Measurements from ENCODE around the gene PHF24. TPM values are rescaled to one million over a fixed set of nuclear protein-coding genes. Genes with fewer than 3 reads are reported as not detected.

PHF24 gene
- total RNA-seq, 1 donor from 2014 or later = 0.06 TPM

DNA sequence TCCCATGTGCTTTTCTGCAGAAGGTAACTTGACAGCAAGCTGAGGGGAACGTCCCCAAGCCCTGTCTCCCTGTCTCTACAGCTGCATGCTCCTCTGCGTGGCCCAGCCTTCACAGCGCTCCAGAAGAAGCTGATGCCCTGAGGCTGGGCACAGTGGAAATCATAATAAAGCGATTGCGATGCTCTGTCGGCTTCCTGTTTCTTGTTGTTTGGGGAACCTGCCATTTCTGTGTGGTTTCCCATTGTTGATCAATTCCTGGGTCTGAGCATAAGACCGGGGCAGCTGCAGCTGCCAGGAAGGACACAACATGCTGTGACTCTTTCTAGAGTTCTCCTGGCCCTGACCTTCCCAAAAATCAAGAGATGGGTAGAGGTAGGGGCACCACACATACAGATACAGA, 24.3 kb downstream of the PHF24 start:
- DNase-seq (ENCODE audit: extremely low read depth, low read depth, low spot score) = no peak

DNA sequence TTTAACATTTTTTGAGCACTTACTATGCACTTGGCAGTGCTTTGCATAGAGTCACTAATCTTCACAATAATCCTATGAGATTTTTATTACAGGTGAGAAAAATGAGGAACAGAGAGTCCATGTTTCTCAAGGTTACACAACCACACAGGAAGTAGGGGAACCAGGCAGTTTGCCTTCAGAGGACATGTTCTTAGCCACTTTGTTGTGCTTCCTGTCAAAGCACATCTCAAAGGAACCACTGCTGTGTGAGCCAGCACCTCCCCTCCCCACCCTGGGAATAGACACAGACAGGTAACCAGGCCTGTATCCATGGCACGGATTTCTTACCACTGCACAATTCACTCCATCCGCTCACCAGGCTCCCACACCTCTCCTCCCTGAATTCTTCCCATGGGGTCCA, 25.1 kb downstream of the PHF24 start:
- no peak for DNase-seq (ENCODE audit: extremely low read depth, low read depth, low spot score)

DNA sequence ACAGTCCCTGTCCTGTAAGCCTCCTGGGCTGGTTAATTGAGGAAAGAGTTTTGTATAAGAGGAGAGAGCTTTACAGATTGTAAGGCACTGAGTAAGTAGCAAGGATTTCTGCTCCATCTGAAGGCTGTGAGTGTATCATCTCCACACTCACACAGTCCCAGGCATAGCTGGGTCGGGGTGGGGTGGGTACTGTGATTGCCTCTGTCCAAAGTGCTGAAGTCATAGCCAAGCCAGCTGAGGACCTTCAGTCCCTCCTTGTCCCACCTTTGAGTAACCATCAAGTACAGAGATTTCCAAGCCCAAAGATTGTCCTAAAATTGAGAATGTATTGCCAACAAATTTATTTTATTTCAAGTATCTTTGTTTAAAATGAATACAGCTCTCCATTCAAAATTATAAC, 26.0 kb downstream of the PHF24 start:
- no peak for DNase-seq (ENCODE audit: extremely low read depth, low read depth, low spot score)

DNA sequence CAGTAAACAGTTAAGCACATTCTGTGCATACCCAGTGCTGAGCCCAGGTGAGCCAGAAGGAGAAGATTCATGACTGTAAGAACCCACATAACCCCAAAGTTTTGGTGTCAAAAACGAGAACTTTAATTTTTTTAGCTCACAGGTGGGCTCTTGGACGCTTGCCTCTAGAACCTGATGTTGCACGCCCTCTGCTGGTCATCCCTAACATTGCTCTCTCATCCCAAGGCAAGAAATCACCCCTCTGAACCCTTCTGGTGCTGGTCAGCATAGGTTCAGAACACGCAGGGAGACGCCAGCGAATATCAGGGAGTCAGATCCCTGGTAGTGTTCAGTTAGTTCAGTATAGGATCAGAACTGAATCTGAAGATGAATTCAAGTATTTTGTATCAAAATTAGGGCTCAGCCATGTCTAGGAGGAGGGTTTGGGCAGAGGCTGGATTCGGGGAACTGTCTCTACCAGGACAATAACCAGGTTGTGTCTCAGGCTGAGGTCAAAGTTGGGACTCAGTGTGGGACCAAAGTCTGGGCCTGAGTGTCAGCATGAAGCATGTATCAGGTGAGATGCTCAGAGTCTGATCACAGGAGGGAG, 27.3 kb downstream of the PHF24 start:
- no peak for DNase-seq (ENCODE audit: extremely low read depth, low read depth, low spot score)

DNA sequence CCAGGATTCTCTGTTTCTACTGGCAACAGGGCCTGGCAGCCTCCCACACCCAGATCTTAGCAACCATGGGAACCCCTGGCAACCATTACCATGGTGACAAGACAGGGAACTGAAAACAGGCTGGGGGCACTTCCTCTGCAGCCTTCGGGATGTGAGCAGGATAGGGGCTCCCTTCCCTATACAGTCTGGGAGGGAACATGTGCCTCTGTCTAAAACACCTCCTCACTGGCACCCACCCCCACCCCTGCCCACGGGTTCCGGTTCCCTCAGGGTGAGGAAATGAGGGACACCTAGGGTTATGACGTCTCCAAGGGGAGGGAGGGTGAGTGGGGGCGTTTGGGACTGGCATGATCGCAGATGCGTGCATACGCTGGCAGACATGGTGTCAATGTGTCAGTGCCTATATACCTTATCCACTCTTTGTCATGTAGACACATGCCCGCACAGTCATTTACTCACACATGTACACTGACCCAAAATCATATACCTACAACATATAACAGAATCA, 28.5 kb downstream of the PHF24 start:
- no peak for DNase-seq (ENCODE audit: extremely low read depth, low read depth, low spot score)

DNA sequence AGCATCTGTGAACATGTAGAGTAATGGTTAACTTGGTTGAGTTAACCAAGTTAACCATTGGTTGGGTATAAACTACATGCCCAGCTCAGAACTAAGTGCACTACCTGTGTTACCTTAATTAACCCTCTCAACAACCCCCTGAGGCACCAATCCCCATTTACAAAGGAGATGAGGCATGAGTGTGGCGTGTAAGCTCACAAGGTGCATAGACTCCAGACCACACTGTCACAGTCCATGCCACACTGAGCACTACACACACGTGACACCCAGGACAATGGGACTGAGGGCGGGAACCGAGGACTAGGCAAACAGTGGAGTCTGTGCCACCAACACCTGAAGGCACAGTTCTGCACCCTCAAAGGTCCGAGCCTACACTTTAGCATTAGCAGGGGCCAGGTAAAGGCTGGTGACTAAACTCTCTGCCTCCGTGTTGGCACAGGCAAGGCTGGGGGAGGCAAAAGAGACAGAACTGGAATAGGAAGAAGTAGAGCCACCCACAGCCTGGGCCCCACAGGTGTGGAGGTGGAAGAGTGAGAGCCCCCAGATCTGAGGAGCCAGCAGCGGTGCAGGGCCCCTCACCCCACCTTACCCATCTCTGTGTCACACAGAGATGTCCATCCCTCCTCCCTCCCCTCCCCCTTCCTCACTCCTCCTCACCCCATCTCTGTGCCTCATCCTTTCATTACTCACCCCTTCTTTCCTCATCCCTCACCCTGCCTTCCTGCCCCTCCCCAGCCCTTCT, 29.2 kb downstream of the PHF24 start:
- DNase-seq (ENCODE audit: extremely low read depth, low read depth, low spot score) = no peak

DNA sequence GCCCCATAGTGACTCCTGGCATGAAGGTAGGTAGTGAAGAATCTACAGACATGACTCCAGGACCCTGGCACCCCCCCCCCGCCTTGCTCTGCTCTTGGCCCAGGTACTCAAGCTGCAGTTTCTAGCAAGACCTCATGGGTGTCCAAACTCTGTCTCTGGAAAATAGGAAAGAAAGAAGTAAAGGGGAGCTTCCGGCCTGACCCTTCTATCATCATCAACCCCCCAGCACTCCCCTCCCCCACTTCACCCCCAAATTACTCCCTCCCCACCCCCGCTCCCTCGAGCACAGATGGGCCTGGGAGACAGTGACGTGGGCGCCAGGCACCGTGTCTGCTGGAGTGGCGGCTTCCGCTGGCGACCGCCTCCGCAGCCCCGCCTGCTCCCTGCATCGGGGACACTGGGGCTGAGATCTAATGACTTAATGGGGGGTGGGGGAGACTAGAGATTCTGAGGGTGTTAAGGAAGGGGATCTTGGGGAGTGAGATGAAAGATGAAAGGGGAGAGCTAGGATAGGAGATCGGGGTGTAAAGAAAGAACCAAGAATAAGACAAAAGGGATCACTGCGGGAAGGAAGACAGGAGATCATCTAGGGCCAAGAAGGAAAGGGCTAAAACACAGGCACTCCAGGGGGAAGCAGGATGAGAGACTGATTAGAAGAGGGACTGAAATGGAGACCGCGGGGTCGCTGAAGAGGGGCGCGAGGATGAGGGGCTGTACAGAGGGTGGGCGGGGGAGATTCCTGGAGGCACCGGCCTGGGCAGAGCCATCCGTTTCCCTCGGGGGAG, 30.3 kb downstream of the PHF24 start:
- DNase-seq (ENCODE audit: extremely low read depth, low read depth, low spot score) = no peak

DNA sequence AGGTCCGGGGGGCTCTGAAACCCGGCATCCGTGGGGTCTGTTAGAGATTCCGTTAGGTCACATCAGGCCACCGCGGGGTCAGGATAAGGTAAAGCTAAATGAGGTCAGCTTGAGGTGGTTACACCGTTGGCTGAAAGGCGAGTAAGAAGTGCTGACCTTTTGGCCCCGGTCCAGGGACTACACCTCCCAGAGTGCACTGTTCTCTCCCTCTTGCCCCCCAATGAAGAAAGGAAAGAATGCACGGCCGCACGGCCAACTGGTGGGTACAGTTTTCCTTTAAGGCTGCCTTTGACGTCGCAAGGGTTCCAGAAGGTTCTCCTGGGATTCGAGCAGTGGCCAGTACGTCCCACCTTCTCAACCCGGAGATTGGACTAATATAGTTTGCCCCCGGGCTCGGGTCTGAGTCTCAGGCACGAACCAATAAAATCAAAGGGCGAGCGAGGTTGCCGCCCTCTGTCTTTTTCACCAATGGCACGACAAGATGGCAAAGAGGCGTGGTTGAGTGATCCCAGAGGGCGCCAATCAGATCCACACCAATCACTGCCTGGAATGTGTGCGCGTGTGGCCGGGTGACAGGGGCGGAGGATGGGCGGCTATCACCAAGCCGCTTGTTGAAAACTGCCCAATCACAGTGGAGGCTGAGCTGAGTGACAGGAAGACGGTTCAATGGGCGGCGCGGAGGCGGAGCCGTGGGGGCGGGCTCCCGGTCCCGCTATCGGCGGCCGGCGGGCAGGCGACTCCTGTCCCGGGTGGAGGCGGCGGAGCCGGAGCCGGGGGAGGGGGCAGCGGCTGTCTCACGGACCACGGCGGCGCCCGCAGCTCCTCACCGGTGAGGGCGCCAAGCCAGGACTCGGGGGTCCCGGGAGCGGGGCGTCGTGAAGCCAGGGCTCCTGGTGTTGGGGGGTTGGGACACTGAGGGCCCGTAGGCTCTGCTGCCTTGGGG, 31.2 kb downstream of the PHF24 start, which contains the start of gene DNAJB5:
DNAJB5 (plus strand) TSS at position 743 of the 943 bp plus-strand sequence. CDS start 886 bp downstream, outside the sequence.
- DNase-seq (ENCODE audit: extremely low read depth, low read depth, low spot score) = peak; percentile 98

DNA sequence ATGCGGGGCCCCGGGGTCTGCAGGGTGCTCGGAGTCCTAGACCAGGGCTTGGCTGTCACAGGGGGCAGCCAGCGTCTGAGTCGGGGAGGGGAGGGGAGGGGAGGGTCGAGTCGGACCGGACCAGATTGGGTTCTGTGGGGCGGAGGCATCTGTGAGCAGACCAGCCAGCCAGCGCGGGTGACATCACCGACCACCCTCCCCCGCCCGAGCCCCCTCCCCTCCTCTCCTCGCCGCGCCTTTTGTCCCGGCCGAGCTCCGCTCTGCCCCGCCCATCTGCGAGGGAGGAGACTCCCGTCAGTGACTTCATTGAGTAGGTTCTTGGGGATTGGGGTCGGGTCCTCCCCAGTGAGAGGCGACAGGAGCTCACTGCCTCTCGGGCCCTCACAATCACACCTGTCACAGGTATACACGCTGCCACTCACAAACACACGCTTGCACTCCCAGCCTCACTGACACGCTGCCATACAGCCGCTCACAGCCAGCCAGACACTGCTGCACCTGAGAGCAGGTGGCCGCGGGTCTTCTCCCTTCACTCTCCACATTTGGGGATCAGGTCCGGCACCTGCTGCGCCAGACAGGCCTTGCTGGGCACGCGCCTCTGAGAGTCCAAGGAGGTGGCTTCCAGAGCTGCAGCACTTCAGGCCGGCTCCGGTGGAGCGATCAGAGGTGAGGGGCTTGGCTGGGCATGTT, 32.0 kb downstream of the PHF24 start:
- DNase-seq (ENCODE audit: extremely low read depth, low read depth, low spot score) = no peak

DNA sequence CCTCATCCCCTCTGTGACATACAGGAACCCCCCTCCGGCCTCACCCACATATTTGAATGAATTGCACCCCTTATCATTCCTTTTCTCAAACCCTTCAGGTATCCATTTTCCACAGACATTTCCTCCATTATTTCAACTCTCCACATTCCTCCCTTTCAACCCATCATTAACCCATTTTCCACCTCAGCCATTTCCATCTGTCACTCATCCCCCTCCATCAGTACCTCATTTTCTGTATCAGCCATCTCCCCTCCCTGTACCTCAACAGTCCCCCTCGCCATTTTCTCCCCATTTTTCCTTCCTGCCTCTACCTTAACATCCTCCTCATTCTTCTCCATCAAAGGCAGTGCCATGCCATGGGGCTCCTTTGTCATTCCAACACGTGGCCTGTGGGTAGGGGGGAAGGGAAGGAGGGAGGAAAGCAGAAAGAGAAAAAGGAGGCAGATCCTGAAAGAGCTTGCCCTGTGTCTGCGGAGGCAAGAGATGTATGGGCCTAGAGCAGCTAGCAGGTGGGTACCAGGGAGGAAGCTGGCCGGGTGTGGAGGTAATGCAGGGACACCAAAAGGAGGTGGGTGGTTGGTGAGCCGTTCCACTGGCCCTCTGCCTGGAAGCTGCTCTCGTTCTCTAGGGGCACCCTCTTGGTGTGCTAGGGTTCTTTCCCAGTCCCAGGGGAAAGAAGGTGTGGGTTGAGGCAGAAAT, 33.0 kb downstream of the PHF24 start:
- DNase-seq (ENCODE audit: extremely low read depth, low read depth, low spot score) = no peak

DNA sequence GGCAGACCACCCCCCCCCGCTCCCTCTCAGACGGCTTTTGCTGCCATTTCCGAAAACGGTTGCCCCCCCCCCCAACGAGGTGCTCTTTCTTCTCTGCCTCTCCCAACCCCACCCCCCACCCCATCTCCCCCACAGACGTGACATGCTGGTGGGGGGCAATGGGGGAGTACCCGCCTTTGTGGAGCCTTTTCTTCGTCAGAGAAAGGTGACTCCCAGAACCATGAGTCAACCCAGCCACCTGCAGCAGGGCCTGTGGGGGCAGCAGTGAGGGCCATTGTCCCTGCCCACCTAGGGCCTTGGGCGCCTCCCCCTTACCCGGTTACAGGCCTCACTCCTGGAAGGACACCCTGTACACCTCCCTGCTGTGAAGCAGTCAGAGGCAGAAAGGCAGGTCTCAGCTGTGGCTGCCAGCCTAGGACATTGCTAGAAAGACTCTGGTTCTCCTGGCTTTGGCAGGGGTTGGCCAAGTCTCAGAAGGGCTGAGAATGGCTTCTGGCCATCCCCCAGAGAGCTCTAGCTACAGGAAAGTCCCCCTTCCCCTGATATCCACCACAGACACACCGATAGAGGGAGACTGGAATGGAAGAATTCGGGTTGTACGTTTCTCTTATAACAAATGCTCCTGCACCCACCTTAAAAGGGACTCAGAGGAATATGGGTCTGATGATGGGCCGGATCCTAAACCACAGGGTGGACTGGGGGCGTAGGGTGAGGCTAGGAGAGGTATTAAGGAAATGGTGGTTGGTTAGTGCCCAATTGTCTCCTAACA, 33.7 kb downstream of the PHF24 start:
- DNase-seq (ENCODE audit: extremely low read depth, low read depth, low spot score) = no peak

DNA sequence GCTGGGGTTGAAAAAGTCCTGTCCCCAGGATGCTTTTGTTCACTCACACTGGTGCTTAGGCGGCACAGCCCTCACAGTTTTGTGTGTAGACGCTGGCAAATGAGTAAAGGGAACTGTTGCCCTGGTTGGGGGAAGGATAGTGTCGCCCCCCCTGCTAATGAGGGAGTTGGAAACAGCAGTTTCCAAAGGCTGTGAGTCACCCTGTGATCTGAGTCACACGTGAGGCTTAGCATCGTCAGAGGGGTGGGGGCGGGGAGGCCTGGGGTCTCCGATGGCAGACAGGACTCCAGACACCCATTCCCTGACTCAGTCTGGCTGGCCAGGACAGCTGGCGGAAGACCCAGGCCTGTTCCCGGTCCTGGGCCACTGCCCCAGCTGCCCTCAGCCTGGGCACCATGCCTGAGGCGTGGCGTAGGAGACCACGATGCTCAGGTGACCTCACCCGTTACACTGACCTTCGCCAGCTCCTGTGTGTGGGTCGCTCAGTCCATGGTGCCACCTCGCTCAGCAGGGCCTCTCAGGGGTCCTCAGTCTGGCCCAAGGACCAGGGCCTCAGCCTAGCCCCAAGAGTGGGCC, 34.4 kb downstream of the PHF24 start:
- DNase-seq (ENCODE audit: extremely low read depth, low read depth, low spot score) = no peak

DNA sequence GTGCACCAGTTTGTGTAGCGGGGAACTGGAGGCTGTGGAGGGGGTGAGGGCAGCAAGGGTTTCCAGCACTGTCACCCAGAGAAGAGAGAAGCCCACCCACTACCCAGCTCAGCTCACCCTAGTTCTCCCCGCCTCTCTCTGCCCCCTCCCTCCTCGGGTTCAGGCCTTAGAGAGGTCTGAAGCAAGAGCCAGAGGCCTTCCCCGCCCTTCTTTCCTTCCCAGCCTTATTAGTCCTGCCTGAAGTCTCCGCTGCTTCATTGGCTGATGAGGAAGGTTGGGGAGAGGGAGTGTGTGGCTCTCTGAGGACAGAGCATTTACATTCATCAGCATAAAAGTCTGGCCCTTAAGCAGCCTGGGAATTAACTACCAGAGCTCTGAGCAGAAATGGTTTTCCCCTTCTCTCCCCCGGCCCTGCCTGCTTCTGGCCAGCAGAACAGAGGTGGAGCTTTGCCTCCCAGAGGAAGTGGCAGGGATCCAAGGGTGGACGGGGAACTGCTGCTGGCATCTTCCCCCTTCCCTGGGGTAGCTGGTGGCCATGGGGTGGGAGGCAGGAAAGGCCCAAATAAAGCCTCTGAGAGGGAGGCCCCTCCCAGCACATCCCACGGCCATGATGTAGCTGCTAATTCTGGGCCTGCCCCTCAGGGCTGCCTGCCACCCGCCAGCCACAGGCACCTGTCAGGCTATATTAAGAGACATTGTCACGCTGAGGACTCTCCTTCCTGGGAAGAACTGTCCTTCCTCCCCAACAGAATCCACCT, 35.6 kb downstream of the PHF24 start:
- DNase-seq (ENCODE audit: extremely low read depth, low read depth, low spot score) = no peak

DNA sequence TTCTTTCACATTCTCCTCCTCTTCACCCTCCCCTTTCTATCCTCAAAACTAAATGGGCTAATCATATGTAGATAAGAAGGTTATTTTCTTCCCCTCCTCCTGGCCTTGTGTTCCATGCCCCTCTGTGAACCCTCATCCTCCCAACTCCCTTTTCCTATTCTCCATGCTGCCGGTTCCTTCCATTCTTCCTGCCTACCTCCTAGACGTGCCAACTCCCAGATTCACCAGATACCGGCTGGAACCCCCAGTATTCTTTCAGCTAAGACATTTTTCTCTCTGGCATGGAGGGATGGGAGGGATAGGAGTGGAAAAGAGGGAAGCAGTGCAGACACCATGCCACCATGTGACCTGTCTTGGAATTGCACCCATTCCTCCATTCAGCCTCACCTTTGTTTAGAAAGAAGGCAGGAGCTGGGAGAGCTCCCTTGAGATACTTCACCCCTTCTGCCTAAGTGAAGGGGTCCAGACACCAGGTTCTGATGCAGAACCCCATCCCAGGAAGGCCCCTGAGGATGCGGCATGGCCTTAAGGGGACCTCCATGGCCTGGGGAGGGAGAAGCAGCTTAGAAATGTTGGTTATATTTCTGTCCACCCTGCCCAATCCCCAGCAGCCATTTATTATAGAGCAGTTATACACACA, 36.3 kb downstream of the PHF24 start:
- DNase-seq (ENCODE audit: extremely low read depth, low read depth, low spot score) = no peak

DNA sequence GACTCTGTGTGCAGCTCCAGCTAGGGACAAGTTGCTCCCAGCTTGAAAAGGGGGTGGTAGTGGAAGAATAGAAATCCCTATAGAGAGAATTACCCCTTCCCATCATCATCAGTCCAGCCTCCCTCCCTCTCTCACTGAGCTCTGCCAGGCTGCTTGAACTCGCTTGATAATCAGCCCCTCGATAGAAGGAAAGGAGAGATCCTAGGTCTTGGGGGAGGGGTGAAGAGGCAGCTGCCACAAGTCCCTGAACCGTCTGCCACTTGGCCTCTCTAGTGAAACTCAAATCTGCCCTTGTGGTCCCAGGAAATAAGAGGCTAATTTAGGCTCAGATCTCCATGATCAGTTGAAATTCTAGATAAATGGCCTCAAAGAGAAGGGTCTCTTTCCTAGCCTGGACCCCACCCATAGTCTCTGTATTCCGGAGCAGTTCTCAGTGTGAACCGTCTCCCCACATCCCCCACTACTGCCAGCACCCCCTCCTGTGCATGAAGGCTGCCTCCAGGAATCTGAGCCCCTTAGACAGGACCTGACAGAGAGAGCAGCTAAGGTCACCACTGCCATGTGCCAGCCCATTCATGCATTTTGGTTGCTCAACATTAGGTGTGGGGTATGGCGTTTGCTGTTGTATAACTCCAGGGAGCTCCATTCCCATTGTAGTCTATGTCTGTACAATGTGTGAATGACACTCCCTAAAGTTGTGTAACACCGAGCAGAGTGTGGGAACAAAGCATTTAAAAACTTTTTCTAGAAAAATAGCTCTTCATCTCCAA, 37.0 kb downstream of the PHF24 start:
- no peak for DNase-seq (ENCODE audit: extremely low read depth, low read depth, low spot score)

DNA sequence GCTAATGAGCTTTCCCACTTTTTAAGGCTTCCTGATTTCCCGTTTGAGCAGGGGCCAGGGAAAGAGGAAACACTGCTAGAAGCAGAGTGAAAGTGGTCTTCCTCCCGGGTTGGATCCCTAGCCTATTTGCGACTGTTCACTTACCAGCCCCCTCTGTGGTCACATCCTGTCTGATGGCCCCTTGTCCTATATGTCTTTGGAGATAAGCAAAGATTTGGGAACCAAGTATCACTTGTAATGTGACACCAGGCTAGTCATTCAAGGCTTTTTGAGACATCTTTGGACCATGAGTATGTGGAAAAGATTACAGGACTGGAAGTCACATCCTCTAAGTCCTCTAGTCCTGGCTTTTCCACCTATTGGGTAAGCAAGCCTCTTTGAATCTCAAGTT, 37.6 kb downstream of the PHF24 start:
- no peak for DNase-seq (ENCODE audit: extremely low read depth, low read depth, low spot score)

All from glomerular endothelial cell (primary cell).